ENCODE measurements around the gene CCNL2. TPM values are rescaled to one million over a fixed set of nuclear protein-coding genes. Genes with fewer than 3 reads are reported as not detected.

Gene CCNL2
- total and polyA plus RNA-seq, 2 donors (not counting 1 experiment from before 2014, with no cell fraction given) = 102 to 116 TPM

- Histone ChIP-seq H4K20me1 (ENCODE audit: control insufficient read depth, extremely low read depth, insufficient read depth, low read length) (no peaks in the 10 kb centered on the region), H3K27me3 (ENCODE audit: control insufficient read depth, insufficient read depth, low read length) (no peaks in the 10 kb centered on the region), H3K79me2 (ENCODE audit: control insufficient read depth, insufficient read depth, low read length) (peaks cover 45% of the 10 kb centered on the region), H2AFZ (ENCODE audit: low read length) (no peak within 1 kb of the TSS), H3K4me2 (ENCODE audit: extremely low read depth, insufficient read depth, low read length) (peak within 1 kb of the TSS; percentile 87), H3K4me3 (replicated peaks in 1 of 4; ENCODE audit: control extremely low read depth in 1 of 4, insufficient read depth in 1 of 4, low read depth in 3 of 4, low read length in 4 of 4) (peak within 1 kb of the TSS; percentile 91 to 98 (median 97)), H3K4me1 (ENCODE audit: control insufficient read depth, extremely low read depth, insufficient read depth, low read length) (peaks cover 35% of the 10 kb centered on the region), H3K9me3 (ENCODE audit: control insufficient read depth, insufficient read depth, low read depth, low read length) (no peaks in the 10 kb centered on the region), H3K36me3 (ENCODE audit: control insufficient read depth, insufficient read depth, low read length) (peaks cover 13% of the 10 kb centered on the region), H3K27ac (ENCODE audit: insufficient read depth, low read length) (peak within 1 kb of the TSS; percentile 96), H3K9ac (ENCODE audit: insufficient read depth, low read length) (peak within 1 kb of the TSS; percentile 92)
- peak; percentile 88 to 96 for DNase-seq (ENCODE audit: low read depth in 2 of 2)
- no peak for TF ChIP-seq EZH2 (IDR thresholded peaks at IDR 0.05; ENCODE audit: low read length, missing control alignments)
- TF ChIP-seq, protein P1, sequence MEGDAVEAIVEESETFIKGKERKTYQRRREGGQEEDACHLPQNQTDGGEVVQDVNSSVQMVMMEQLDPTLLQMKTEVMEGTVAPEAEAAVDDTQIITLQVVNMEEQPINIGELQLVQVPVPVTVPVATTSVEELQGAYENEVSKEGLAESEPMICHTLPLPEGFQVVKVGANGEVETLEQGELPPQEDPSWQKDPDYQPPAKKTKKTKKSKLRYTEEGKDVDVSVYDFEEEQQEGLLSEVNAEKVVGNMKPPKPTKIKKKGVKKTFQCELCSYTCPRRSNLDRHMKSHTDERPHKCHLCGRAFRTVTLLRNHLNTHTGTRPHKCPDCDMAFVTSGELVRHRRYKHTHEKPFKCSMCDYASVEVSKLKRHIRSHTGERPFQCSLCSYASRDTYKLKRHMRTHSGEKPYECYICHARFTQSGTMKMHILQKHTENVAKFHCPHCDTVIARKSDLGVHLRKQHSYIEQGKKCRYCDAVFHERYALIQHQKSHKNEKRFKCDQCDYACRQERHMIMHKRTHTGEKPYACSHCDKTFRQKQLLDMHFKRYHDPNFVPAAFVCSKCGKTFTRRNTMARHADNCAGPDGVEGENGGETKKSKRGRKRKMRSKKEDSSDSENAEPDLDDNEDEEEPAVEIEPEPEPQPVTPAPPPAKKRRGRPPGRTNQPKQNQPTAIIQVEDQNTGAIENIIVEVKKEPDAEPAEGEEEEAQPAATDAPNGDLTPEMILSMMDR (conservative IDR thresholded peaks at IDR 0.05 in 1 of 2, IDR thresholded peaks at IDR 0.05 in 1 of 2; ENCODE audit: low read depth in 1 of 2, low read length in 2 of 2) = no peak
These were observed 40.5 kb downstream of the CCNL2 start, which contains the start of gene MXRA8 for GRCh38 chr1:1358433-1359271. TSS of gene MXRA8 (minus strand) at chr1:1358555. CDS start at chr1:1358504, 51 bp downstream.

- Histone ChIP-seq H3K79me2 (ENCODE audit: control insufficient read depth, insufficient read depth, low read length) (peaks cover 52% of the 10 kb centered on the region), H3K4me3 (replicated peaks in 1 of 4; ENCODE audit: control extremely low read depth in 1 of 4, insufficient read depth in 1 of 4, low read depth in 3 of 4, low read length in 4 of 4) (peak overlapping the region; percentile 91 to 98 (median 97)), H4K20me1 (ENCODE audit: control insufficient read depth, extremely low read depth, insufficient read depth, low read length) (no peaks in the 10 kb centered on the region), H3K4me1 (ENCODE audit: control insufficient read depth, extremely low read depth, insufficient read depth, low read length) (peaks cover 35% of the 10 kb centered on the region), H3K27me3 (ENCODE audit: control insufficient read depth, insufficient read depth, low read length) (no peaks in the 10 kb centered on the region), H3K27ac (ENCODE audit: insufficient read depth, low read length) (peak overlapping the region; percentile 96), H2AFZ (ENCODE audit: low read length) (no peak overlapping the region), H3K36me3 (ENCODE audit: control insufficient read depth, insufficient read depth, low read length) (peaks cover 19% of the 10 kb centered on the region), H3K4me2 (ENCODE audit: extremely low read depth, insufficient read depth, low read length) (peak overlapping the region; percentile 87), H3K9ac (ENCODE audit: insufficient read depth, low read length) (peak overlapping the region; percentile 92), H3K9me3 (ENCODE audit: control insufficient read depth, insufficient read depth, low read depth, low read length) (no peaks in the 10 kb centered on the region)
- no peak for DNase-seq (ENCODE audit: low read depth in 2 of 2)
- no peak for TF ChIP-seq EZH2 (IDR thresholded peaks at IDR 0.05; ENCODE audit: low read length, missing control alignments)
- TF ChIP-seq, protein P1 (conservative IDR thresholded peaks at IDR 0.05 in 1 of 2, IDR thresholded peaks at IDR 0.05 in 1 of 2; ENCODE audit: low read depth in 1 of 2, low read length in 2 of 2) = no peak
These were observed 41.2 kb downstream of the CCNL2 start for GRCh38 chr1:1357871-1358432.

- Histone ChIP-seq H4K20me1 (ENCODE audit: control insufficient read depth, extremely low read depth, insufficient read depth, low read length) (no peaks in the 10 kb centered on the region), H2AFZ (ENCODE audit: low read length) (no peak overlapping the region), H3K9me3 (ENCODE audit: control insufficient read depth, insufficient read depth, low read depth, low read length) (no peaks in the 10 kb centered on the region), H3K9ac (ENCODE audit: insufficient read depth, low read length) (peak overlapping the region; percentile 92), H3K27ac (ENCODE audit: insufficient read depth, low read length) (peak overlapping the region; percentile 96), H3K36me3 (ENCODE audit: control insufficient read depth, insufficient read depth, low read length) (peaks cover 25% of the 10 kb centered on the region), H3K4me1 (ENCODE audit: control insufficient read depth, extremely low read depth, insufficient read depth, low read length) (peaks cover 43% of the 10 kb centered on the region), H3K79me2 (ENCODE audit: control insufficient read depth, insufficient read depth, low read length) (peaks cover 60% of the 10 kb centered on the region), H3K4me3 (replicated peaks in 1 of 4; ENCODE audit: control extremely low read depth in 1 of 4, insufficient read depth in 1 of 4, low read depth in 3 of 4, low read length in 4 of 4) (peak overlapping the region; percentile 91 to 98 (median 97)), H3K4me2 (ENCODE audit: extremely low read depth, insufficient read depth, low read length) (peak overlapping the region; percentile 87), H3K27me3 (ENCODE audit: control insufficient read depth, insufficient read depth, low read length) (no peaks in the 10 kb centered on the region)
- no peak for DNase-seq (ENCODE audit: low read depth in 2 of 2)
- no peak for TF ChIP-seq EZH2 (IDR thresholded peaks at IDR 0.05; ENCODE audit: low read length, missing control alignments)
- TF ChIP-seq, protein P1 (conservative IDR thresholded peaks at IDR 0.05 in 1 of 2, IDR thresholded peaks at IDR 0.05 in 1 of 2; ENCODE audit: low read depth in 1 of 2, low read length in 2 of 2) = no peak
These were observed 42.2 kb downstream of the CCNL2 start for GRCh38 chr1:1356796-1357401.

All from fibroblast of lung (primary cell).